A549 (cell line): ENCODE measurements around the gene CCND1. TPM values are rescaled to one million over a fixed set of nuclear protein-coding genes. Genes with fewer than 3 reads are reported as not detected.

Experiments
- ATAC-seq, 2 experiments: fragments of 200-7000 bp in 1 of 2; fragments of >200 bp in 1 of 2; cut with Nextera tagmentation in 1 of 2; cut with Tn5 transposase in 1 of 2; 3 replicates each; pipeline versions ENCODE4 v1.8.0 to v1.9.1; 2018 to 2020; ENCODE audit warnings: mild to moderate bottlenecking in 1 of 2, moderate library complexity in 1 of 2
- CTCF ChIA-PET: fragments of 300-600 bp; sonication (Branson Sonifier 250); formaldehyde crosslinking; extraction: SDS; loops from one replicate; lab custom pipeline; 2021; ENCODE audit warnings: antibody characterized with exemption, inconsistent platforms; lab: Yijun Ruan, JAX
- POLR2A ChIA-PET: fragments of 350-600 bp; formaldehyde crosslinking; extraction: SDS; loops from one replicate; lab custom pipeline; 2021; ENCODE audit warnings: antibody characterized with exemption, inconsistent platforms; lab: Yijun Ruan, JAX
- DNase-seq, 2 experiments: peaks; one replicate each; pipeline versions ENCODE4 v3.0.0 to v3.0.0-alpha.2; 2011 to 2016; ENCODE audit warnings: low read depth in 1 of 2, low spot score in 1 of 2
- FAIRE-seq: peaks from 2 replicates; lab custom pipeline; 2011; peaks lifted over from hg19 to GRCh38; lab: Jason Lieb, UNC
- H3K27ac ChIP-seq, 2 experiments: fragments of >200 bp; sonication (Bioruptor Twin); formaldehyde crosslinking; 3 replicates each; pipeline ENCODE4 v1.5.1; 2016 to 2017
- H3K4me1 ChIP-seq: fragments of >200 bp; sonication (Bioruptor Twin); formaldehyde crosslinking; 3 replicates; pipeline ENCODE4 v1.6.1; 2016
- H3K4me2 ChIP-seq: fragments of >200 bp; sonication (Bioruptor Twin); formaldehyde crosslinking; 3 replicates; pipeline ENCODE4 v1.6.1; 2016
- H3K4me3 ChIP-seq: fragments of >200 bp; sonication (Bioruptor Twin); formaldehyde crosslinking; 3 replicates; pipeline ENCODE4 v1.5.1; 2016
- H3K9me3 ChIP-seq: fragments of >200 bp; sonication (Bioruptor Twin); formaldehyde crosslinking; 3 replicates; pipeline ENCODE4 v1.6.1; 2016
- CHD4 ChIP-seq: fragments of 200-600 bp; sonication (generic); IDR thresholded peaks from 2 replicates; pipeline ENCODE4 v1.6.1; 2016; ENCODE audit warnings: antibody characterized with exemption, mild to moderate bottlenecking, borderline replicate concordance
- FOXS1 ChIP-seq: fragments of 250-450 bp; sonication (Bioruptor Pico); IDR thresholded peaks from 2 replicates; pipeline ENCODE4 v1.5.0; 2020; ENCODE audit warnings: mild to moderate bottlenecking, moderate library complexity
- JUN ChIP-seq, 2 experiments: fragments of >200 bp; sonication (Bioruptor Twin); formaldehyde crosslinking; IDR thresholded peaks; 2 replicates in 1 of 2; 3 replicates in 1 of 2; pipeline ENCODE4 v1.6.1; 2016 to 2017
- JUNB ChIP-seq: fragments of >200 bp; sonication (Bioruptor Twin); formaldehyde crosslinking; IDR thresholded peaks from 2 replicates; pipeline ENCODE4 v1.6.1; 2016
- MAX ChIP-seq: IDR thresholded peaks from 2 replicates; pipeline ENCODE4 v1.6.1; 2012
- SREBF2 ChIP-seq: fragments of 450-650 bp; IDR thresholded peaks from 2 replicates; pipeline ENCODE4 v1.6.1; 2014; ENCODE audit warnings: mild to moderate bottlenecking, moderate library complexity
- WGBS: methylation state at CpG from one replicate; pipeline ENCODE4 v1.1.6; 2017; ENCODE audit errors: missing lambda C conversion rate; 5-methylcytosine and 5-hydroxymethylcytosine counted together
- polyA plus RNA-seq, 4 experiments: library from polyadenylated mRNA; depleted of rRNA in 3 of 4; stranded (reverse); fragments of >200 nt; fragmentation: RNase III in 1 of 4; extraction: RNeasy Plus Mini Kit Qiagen cat#74134 plus additional on column Dnase treatment in 1 of 4; gene quantifications; 2 replicates in 3 of 4; 3 replicates in 1 of 4; pipeline ENCODE4 v1.2.3, GENCODE V29; 2011 to 2017
- TF ChIP-seq, protein P1 (sequence below): IDR thresholded peaks from 2 replicates; pipeline ENCODE4 v1.6.1; 2012

Gene CCND1
- polyA plus RNA-seq, 2 of the 4 experiments (the other 2 are of a cell fraction) = 131 to 136 TPM

DNA sequence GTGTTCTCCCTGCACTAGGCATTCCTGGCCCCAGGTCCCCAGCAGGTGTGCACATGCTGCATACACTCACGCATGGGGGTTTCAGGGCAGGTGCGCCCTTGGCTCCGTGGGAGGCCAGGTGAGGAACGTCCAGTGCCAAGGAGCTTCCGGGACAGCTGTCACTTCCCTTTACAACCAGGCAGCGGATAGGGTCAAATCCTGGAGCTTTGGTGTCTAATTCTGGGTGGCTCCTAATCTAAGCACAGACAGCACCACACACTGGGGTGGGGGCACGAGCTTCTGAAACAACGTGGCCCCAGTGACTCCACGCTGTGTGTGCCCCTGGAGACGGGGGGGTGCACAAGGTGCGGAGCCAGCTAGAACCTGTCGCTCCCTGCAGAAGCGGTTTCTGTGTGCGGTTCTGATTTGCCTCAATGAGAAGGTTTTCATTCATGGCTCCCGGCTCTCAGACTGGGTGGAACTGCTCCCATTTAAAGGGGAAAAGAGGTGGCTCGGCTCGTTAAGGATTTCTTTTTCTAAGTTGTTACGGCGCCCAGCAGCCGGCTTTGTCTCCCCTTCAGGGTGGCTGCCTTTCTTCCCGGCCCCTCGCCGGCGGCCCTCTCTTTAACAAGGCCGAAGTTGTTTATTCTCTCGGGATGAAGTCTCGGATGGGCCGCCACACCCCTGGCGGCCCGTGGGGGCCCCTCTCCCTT is 5.0 kb downstream of the CCND1 start:
- Histone ChIP-seq H3K4me1 (peaks cover 68% of the 10 kb centered on the region), H3K4me2 (peak overlapping the region; percentile 88), H3K27ac (peak overlapping the region in 1 of 2 experiments; percentile 96; a peak in 3 of 6 replicates), H3K9me3 (no peaks in the 10 kb centered on the region), H3K4me3 (no peak overlapping the region)
- no peak for DNase-seq
- POLR2A ChIA-PET = interaction anchor here (0.9 to 8.9 kb wide), 2 partner anchors 350 to 514 kb away, joined by 3 to 188 read pairs; partner anchors contain the start of gene MYEOV
- ATAC-seq = no peak
- TF ChIP-seq SREBF2 (no peak), MAX (0 out of 2 replicates have a peak, but pooled peaks have one; percentile 6)
- CTCF ChIA-PET = interaction anchor here (0.7 to 8.0 kb wide), 13 partner anchors 12 to 557 kb away, joined by 3 to 262 read pairs (median 6); partner anchors contain the start of genes LTO1 and MYEOV
- 84% methylated on average over 28 of the region's 30 CpGs for WGBS
- no peak for FAIRE-seq

GRCh38 chr11:69646493-69647389 is 5.8 kb downstream of the CCND1 start:
- ATAC-seq = no peak; a peak in 1 of 6 replicates
- no peak overlapping the region for H3K4me3 ChIP-seq
- H3K4me1 ChIP-seq = peaks cover 76% of the 10 kb centered on the region
- peak overlapping the region in 1 of 2 experiments; percentile 59; a peak in 3 of 6 replicates for H3K27ac ChIP-seq
- POLR2A ChIA-PET = interaction anchor here (0.9 kb wide), 1 partner anchor 515 kb away, joined by 3 read pairs; no protein-coding TSS in a partner anchor
- WGBS = 86% methylated on average over 23 of the region's 32 CpGs
- CTCF ChIA-PET = interaction anchor here (0.6 to 8.0 kb wide), 8 partner anchors 11 to 546 kb away, joined by 3 to 262 read pairs (median 18); partner anchors contain the start of gene MYEOV
- no peak for FAIRE-seq
- peak overlapping the region; percentile 88; the same call in 1 of the 3 replicates for H3K4me2 ChIP-seq
- TF ChIP-seq FOXS1 (CRISPR knock-in tag) (no peak), JUN (IDR thresholded peaks at IDR 0.05) (peak in 1 of 2 experiments; percentile 14; a peak in 1 of 5 replicates)
- no peak for DNase-seq
- no peaks in the 10 kb centered on the region for H3K9me3 ChIP-seq

GRCh38 chr11:69647390-69647748 is 6.4 kb downstream of the CCND1 start:
- DNase-seq = no peak
- Histone ChIP-seq H3K27ac (peak overlapping the region in 1 of 2 experiments; percentile 59; a peak in 3 of 6 replicates), H3K4me3 (no peak overlapping the region), H3K4me2 (no peak overlapping the region), H3K4me1 (peaks cover 82% of the 10 kb centered on the region), H3K9me3 (no peaks in the 10 kb centered on the region)
- POLR2A ChIA-PET = no interaction called here
- no peak for FAIRE-seq
- ATAC-seq = no peak; a peak in 1 of 6 replicates
- CTCF ChIA-PET = interaction anchor here (0.6 to 7.0 kb wide), 4 partner anchors 11 to 547 kb away, joined by 3 to 262 read pairs (median 54); no protein-coding TSS in a partner anchor
- 85% methylated on average over 9 of the region's 11 CpGs for WGBS
- TF ChIP-seq JUNB (no peak), JUN (IDR thresholded peaks at IDR 0.05) (0 out of 5 replicates have a peak, but pooled peaks of 1 of the 2 experiments have one; percentile 35)

- 87% methylated on average over 22 of the region's 28 CpGs for WGBS
- CTCF ChIA-PET = interaction anchor here (0.6 to 7.0 kb wide), 6 partner anchors 11 to 547 kb away, joined by 3 to 262 read pairs (median 12); no protein-coding TSS in a partner anchor
- peaks cover 88% of the 10 kb centered on the region for H3K4me1 ChIP-seq
- POLR2A ChIA-PET = no interaction called here
- ATAC-seq (no peak), DNase-seq (no peak), FAIRE-seq (no peak)
- no peak overlapping the region for H3K4me2 ChIP-seq
- 0 out of 6 replicates have a peak overlapping the region, but pooled peaks of 1 of the 2 experiments have one; percentile 24 for H3K27ac ChIP-seq
- no peak overlapping the region for H3K4me3 ChIP-seq
- H3K9me3 ChIP-seq = no peaks in the 10 kb centered on the region
- no peak for TF ChIP-seq CHD4
- TF ChIP-seq, protein P1, sequence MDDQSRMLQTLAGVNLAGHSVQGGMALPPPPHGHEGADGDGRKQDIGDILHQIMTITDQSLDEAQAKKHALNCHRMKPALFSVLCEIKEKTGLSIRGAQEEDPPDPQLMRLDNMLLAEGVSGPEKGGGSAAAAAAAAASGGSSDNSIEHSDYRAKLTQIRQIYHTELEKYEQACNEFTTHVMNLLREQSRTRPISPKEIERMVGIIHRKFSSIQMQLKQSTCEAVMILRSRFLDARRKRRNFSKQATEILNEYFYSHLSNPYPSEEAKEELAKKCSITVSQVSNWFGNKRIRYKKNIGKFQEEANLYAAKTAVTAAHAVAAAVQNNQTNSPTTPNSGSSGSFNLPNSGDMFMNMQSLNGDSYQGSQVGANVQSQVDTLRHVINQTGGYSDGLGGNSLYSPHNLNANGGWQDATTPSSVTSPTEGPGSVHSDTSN = peak; percentile 18
- TF ChIP-seq, all 56 proteins: peak for 1
Measured at GRCh38 chr11:69647761-69648497, 7.0 kb downstream of the CCND1 start.
